PFSK-1 (cell line): Measurements from ENCODE around the gene CCDC121. TPM values are rescaled to one million over a fixed set of nuclear protein-coding genes. Genes with fewer than 3 reads are reported as not detected.

Source experiments
- FOXP2 ChIP-seq: optimal IDR thresholded peaks from 2 replicates; pipeline ENCODE3; 2011; ENCODE audit warnings: borderline replicate concordance, control low read depth, inconsistent platforms; ENCODE audit not compliant: insufficient read depth; ENCODE audit errors: extremely low read length, extremely low read depth
- POLR2AphosphoS5 ChIP-seq: IDR thresholded peaks from 2 replicates; pipeline ENCODE4 v1.6.1; 2012; ENCODE audit warnings: low read depth, mild to moderate bottlenecking, control low read depth, low read length, moderate library complexity
- REST ChIP-seq, 2 experiments: IDR thresholded peaks; 2 replicates each; pipeline versions ENCODE4 v1.6.1 to v1.8.0; 2011 to 2012; ENCODE audit warnings: low read depth in 2 of 2, low read length in 2 of 2, control low read depth in 1 of 2, inconsistent platforms in 1 of 2, mild to moderate bottlenecking in 1 of 2, moderate library complexity in 1 of 2; ENCODE audit not compliant: insufficient read depth in 1 of 2
- SIN3A ChIP-seq: IDR thresholded peaks from 2 replicates; pipeline ENCODE4 v1.6.1; 2012; ENCODE audit warnings: mild to moderate bottlenecking, low read length, moderate library complexity, borderline replicate concordance; ENCODE audit not compliant: insufficient read depth
- TAF1 ChIP-seq: IDR thresholded peaks from 2 replicates; pipeline ENCODE4 v1.6.1; 2012; ENCODE audit warnings: low read length, control low read depth, borderline replicate concordance; ENCODE audit not compliant: insufficient read depth
- polyA plus RNA-seq: library from polyadenylated mRNA; unstranded; fragments of >200 nt; gene quantifications from one replicate; pipeline ENCODE4 v1.2.1, GENCODE V29; 2012; ENCODE audit warnings: low read depth, missing spikeins; ENCODE audit not compliant: insufficient read length

Gene CCDC121, protein sequence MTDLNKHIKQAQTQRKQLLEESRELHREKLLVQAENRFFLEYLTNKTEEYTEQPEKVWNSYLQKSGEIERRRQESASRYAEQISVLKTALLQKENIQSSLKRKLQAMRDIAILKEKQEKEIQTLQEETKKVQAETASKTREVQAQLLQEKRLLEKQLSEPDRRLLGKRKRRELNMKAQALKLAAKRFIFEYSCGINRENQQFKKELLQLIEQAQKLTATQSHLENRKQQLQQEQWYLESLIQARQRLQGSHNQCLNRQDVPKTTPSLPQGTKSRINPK
- polyA plus RNA-seq: 1.4 TPM

GRCh38 chr2:27628767-27629709 is at the start of gene CCDC121, which contains the start of gene GPN1:
Gene CCDC121, minus strand, starts transcription at chr2:27629012. Its CDS starts 1,213 bp downstream, at chr2:27627799.
Gene GPN1, plus strand, starts transcription at chr2:27629050. Its CDS starts 9 bp downstream, at chr2:27629059.
- TF ChIP-seq SIN3A (peak; percentile 96; the same call in 1 of the 2 replicates), REST (IDR thresholded peaks at IDR 0.05; ENCODE audit: insufficient read depth in 1 of 2, low read depth in 2 of 2, low read length in 2 of 2) (0 out of 4 replicates have a peak, but pooled peaks of 1 of the 2 experiments have one; percentile 34), POLR2AphosphoS5 (peak; percentile 89), TAF1 (peak; percentile 97), FOXP2 (no peak)

- TF ChIP-seq FOXP2 (no peak), POLR2AphosphoS5 (no peak), REST (IDR thresholded peaks at IDR 0.05; ENCODE audit: insufficient read depth in 1 of 2, low read depth in 2 of 2, low read length in 2 of 2) (no peak), SIN3A (no peak), TAF1 (no peak)
These were observed 44.1 kb upstream of the CCDC121 start for GRCh38 chr2:27672723-27673486.

DNA sequence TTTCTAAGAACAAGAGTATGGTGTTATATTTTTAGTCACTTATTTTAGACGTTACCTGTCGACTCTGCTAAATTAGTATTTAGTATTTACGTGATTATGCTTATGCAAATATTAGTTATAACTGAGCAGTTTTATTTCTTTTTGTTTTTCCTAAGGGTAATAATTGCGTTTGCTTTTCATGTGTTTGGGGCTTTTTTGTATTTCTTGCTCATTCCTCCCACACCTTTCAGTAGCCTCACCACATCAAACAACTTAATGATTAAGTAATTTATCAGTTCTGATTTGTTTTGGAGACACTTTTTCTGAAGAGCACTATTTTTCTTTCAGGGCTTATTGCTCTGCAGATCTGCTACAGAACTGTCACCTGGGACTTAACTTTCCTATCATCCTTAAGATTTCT is 42.4 kb upstream of the CCDC121 start:
- TF ChIP-seq REST (IDR thresholded peaks at IDR 0.05; ENCODE audit: insufficient read depth in 1 of 2, low read depth in 2 of 2, low read length in 2 of 2) (no peak), POLR2AphosphoS5 (no peak), TAF1 (no peak), FOXP2 (no peak), SIN3A (no peak)

DNA sequence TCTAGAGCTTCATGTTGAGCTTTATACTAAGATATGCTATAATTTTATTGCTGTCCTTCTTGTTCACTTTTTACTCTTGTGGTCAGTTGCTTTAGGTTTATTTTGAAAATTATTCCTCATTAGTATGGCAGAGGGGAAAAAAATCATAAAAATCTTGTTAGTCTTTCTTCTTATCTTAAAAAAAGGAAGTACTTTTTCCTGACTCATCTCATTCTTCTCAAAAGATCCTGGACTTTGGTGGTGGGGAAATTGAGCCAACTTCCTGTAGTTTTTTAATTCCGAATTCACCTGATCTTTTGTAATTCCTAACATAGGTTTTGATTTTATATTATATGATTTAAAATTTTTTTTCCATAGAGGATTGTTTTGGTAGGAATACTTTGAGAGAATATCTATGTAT is 38.6 kb upstream of the CCDC121 start:
- TF ChIP-seq SIN3A: no peak
- no peak for TF ChIP-seq FOXP2
- TF ChIP-seq REST (IDR thresholded peaks at IDR 0.05; ENCODE audit: insufficient read depth in 1 of 2, low read depth in 2 of 2, low read length in 2 of 2): no peak
- TF ChIP-seq POLR2AphosphoS5: no peak
- TF ChIP-seq TAF1: no peak
